ENCODE data around the gene ARFIP1. TPM values are rescaled to one million over a fixed set of nuclear protein-coding genes. Genes with fewer than 3 reads are reported as not detected.

The ARFIP1 gene
- total RNA-seq, 3 donors from 2014 or later (not counting 1 experiment from before 2014, with no cell fraction given): 13.7 to 20.6 (median 14.6) TPM

DNA sequence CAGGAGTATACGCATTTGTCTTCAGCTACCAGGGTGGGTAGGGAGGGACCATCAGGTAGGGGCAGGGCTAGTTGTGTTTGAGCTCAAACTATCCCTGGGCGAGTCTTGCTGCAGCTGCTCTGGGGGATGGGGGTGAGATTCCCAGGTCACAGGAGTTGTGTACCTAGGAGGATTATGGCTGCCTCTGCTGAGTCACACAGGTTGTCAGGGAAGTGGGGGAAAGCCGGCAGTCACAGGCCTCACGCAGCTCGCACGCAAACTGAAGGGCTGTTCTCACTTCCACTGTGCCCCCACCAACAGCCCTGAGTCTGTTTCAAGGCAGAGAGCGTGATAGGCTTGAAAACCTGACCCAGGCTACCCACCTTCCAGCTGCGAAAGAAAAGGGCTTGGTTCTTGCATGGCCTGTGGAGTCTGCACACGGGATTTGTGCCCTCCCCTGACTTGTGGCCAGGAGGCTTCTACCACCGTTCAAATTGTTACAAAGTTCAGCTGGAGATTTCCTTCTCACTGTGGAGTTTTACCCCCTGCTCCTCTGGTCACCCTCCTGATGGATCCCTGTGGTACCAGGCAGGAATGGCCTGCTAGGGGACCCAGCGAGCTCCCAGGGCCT, 63.8 kb downstream of the ARFIP1 start:
- no peaks in the 10 kb centered on the region for H3K27me3 Mint-ChIP-seq (ENCODE audit: low read depth in 2 of 2)
- H3K9me3 Mint-ChIP-seq: no peaks in the 10 kb centered on the region
- H3K27me3 ChIP-seq (ENCODE audit: control insufficient read depth, insufficient read depth, low read length): no peaks in the 10 kb centered on the region

DNA sequence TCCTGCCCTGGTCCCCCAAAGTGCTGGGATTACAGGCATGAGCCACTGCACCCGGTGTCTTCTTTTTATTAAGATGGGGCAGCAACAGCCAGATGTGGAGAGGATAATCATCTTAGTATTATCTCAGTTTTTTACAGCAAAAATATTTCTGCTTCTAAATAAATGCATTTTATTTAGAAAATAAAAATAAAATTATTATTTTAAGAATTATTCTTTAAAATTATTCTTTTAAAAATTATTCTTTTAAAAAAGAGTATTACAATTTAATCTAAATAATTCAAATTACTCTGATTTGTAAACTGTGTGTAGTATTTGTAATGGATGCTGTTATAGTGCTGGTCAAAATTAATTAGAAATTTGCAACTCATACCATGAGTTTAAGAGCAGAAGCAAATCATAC, 67.6 kb downstream of the ARFIP1 start:
- H3K4me3 ChIP-seq (ENCODE audit: low read length): no peak overlapping the region
- H3K9me3 Mint-ChIP-seq: no peaks in the 10 kb centered on the region
- H3K27ac Mint-ChIP-seq: no peak overlapping the region
- TF ChIP-seq, protein P1, sequence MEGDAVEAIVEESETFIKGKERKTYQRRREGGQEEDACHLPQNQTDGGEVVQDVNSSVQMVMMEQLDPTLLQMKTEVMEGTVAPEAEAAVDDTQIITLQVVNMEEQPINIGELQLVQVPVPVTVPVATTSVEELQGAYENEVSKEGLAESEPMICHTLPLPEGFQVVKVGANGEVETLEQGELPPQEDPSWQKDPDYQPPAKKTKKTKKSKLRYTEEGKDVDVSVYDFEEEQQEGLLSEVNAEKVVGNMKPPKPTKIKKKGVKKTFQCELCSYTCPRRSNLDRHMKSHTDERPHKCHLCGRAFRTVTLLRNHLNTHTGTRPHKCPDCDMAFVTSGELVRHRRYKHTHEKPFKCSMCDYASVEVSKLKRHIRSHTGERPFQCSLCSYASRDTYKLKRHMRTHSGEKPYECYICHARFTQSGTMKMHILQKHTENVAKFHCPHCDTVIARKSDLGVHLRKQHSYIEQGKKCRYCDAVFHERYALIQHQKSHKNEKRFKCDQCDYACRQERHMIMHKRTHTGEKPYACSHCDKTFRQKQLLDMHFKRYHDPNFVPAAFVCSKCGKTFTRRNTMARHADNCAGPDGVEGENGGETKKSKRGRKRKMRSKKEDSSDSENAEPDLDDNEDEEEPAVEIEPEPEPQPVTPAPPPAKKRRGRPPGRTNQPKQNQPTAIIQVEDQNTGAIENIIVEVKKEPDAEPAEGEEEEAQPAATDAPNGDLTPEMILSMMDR (IDR thresholded peaks at IDR 0.05): no peak
- intact Hi-C loops (cut with micrococcal nuclease): no loop called here
- no peaks in the 10 kb centered on the region for H3K9me3 ChIP-seq (ENCODE audit: control insufficient read depth, insufficient read depth, low read length)
- no peak overlapping the region for H3K4me3 Mint-ChIP-seq
- H3K27ac ChIP-seq (ENCODE audit: low read length): no peak overlapping the region
- peaks cover 3% of the 10 kb centered on the region for H3K4me1 ChIP-seq (ENCODE audit: control insufficient read depth, insufficient read depth, low read length)
- ATAC-seq (no peak), DNase-seq (no peak)
- no CpG with 5 or more reads among the region's 1 CpG for WGBS (ENCODE audit: insufficient coverage)
- H3K27me3 Mint-ChIP-seq (ENCODE audit: low read depth in 2 of 2): no peaks in the 10 kb centered on the region
- H3K36me3 Mint-ChIP-seq: peaks cover 7% of the 10 kb centered on the region
- H3K36me3 ChIP-seq (ENCODE audit: control insufficient read depth, insufficient read depth, low read length): no peaks in the 10 kb centered on the region
- peaks cover 14 to 23% of the 10 kb centered on the region in 2 donors for H3K4me1 Mint-ChIP-seq
- H3K27me3 ChIP-seq (ENCODE audit: control insufficient read depth, insufficient read depth, low read length): no peaks in the 10 kb centered on the region

More for the DNA sequence above, 63.8 kb downstream of the ARFIP1 start:
- Histone ChIP-seq H3K4me1 (ENCODE audit: control insufficient read depth, insufficient read depth, low read length) (peaks cover 3% of the 10 kb centered on the region), H3K36me3 (ENCODE audit: control insufficient read depth, insufficient read depth, low read length) (no peaks in the 10 kb centered on the region), H3K9me3 (ENCODE audit: control insufficient read depth, insufficient read depth, low read length) (peaks cover 4% of the 10 kb centered on the region), H3K4me3 (ENCODE audit: low read length) (no peak overlapping the region), H3K27ac (ENCODE audit: low read length) (no peak overlapping the region)
- intact Hi-C loops (cut with micrococcal nuclease): no loop called here
- ATAC-seq (no peak), DNase-seq (no peak)
- no peak overlapping the region for H3K4me3 Mint-ChIP-seq
- peaks cover 15% of the 10 kb centered on the region for H3K36me3 Mint-ChIP-seq
- 82% methylated on average over 11 of the region's 11 CpGs for WGBS (ENCODE audit: insufficient coverage)
- H3K27ac Mint-ChIP-seq: no peak overlapping the region
- TF ChIP-seq, protein P1 (IDR thresholded peaks at IDR 0.05): no peak
- H3K4me1 Mint-ChIP-seq: peaks cover 21% of the 10 kb centered on the region in 2 donors

DNA sequence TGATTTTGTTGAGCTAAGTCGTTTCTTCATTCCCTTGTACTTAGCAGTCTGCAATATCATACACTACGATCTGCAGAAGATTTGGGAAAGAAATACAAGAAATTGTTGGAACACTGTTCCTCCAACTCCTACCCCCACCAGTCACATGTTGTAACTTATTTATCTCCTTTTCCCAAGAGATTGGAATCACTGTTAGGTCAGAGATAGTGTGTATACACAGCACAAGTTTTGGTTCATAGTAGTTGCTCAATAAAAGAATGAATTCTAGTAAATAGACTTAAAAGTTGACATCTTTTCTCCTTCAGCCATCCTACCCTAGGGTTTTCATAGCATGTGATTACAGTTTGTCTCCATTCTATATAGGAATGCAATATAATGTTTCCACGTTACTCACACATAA, 68.8 kb downstream of the ARFIP1 start:
- no peak overlapping the region for H3K4me3 Mint-ChIP-seq
- peaks cover 2 to 8% of the 10 kb centered on the region in 2 donors for H3K9me3 Mint-ChIP-seq
- DNase-seq (no peak), ATAC-seq (no peak)
- Histone ChIP-seq H3K27ac (ENCODE audit: low read length) (no peak overlapping the region), H3K27me3 (ENCODE audit: control insufficient read depth, insufficient read depth, low read length) (no peaks in the 10 kb centered on the region), H3K4me3 (ENCODE audit: low read length) (no peak overlapping the region), H3K9me3 (ENCODE audit: control insufficient read depth, insufficient read depth, low read length) (peaks cover under 1% of the 10 kb centered on the region), H3K4me1 (ENCODE audit: control insufficient read depth, insufficient read depth, low read length) (peaks cover 3% of the 10 kb centered on the region), H3K36me3 (ENCODE audit: control insufficient read depth, insufficient read depth, low read length) (no peaks in the 10 kb centered on the region)
- H3K27ac Mint-ChIP-seq: no peak overlapping the region
- H3K36me3 Mint-ChIP-seq: peaks cover 9% of the 10 kb centered on the region
- peaks cover 14 to 23% of the 10 kb centered on the region in 2 donors for H3K4me1 Mint-ChIP-seq
- TF ChIP-seq, protein P1 (IDR thresholded peaks at IDR 0.05): no peak
- no peaks in the 10 kb centered on the region for H3K27me3 Mint-ChIP-seq (ENCODE audit: low read depth in 2 of 2)
- intact Hi-C loops (cut with micrococcal nuclease): no loop called here
- WGBS (ENCODE audit: insufficient coverage): 86% methylated on average over 1 of the region's 3 CpGs

DNA sequence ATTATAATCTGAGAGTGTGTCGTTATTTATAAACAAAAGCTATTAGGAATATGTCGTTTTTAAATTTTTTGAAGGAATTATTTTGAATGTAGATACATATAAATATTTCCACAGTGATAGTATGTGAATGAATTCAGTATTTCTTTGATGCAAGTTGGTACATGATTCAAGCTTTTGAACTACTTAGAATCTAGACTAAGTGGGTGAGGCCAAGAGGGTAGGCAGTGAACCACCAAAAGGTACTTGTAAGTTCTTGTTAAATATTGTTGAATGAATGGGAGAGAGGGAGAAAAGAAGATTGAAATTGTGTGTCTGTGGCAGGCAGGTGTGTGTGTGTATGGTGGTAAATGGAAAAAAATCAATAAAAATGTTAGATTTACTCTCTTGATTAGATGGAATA, 69.6 kb downstream of the ARFIP1 start:
- Histone ChIP-seq H3K4me1 (ENCODE audit: control insufficient read depth, insufficient read depth, low read length) (peaks cover 3% of the 10 kb centered on the region), H3K36me3 (ENCODE audit: control insufficient read depth, insufficient read depth, low read length) (no peaks in the 10 kb centered on the region), H3K4me3 (ENCODE audit: low read length) (no peak overlapping the region), H3K27ac (ENCODE audit: low read length) (no peak overlapping the region), H3K27me3 (ENCODE audit: control insufficient read depth, insufficient read depth, low read length) (no peaks in the 10 kb centered on the region), H3K9me3 (ENCODE audit: control insufficient read depth, insufficient read depth, low read length) (peaks cover 7% of the 10 kb centered on the region)
- H3K4me3 Mint-ChIP-seq: no peak overlapping the region
- ATAC-seq (no peak), DNase-seq (no peak)
- peaks cover 2 to 12% of the 10 kb centered on the region in 2 donors for H3K9me3 Mint-ChIP-seq
- H3K36me3 Mint-ChIP-seq: peaks cover 17% of the 10 kb centered on the region
- peaks cover 14 to 23% of the 10 kb centered on the region in 2 donors for H3K4me1 Mint-ChIP-seq
- WGBS (ENCODE audit: insufficient coverage): no CpG with 5 or more reads among the region's 2 CpGs
- intact Hi-C loops (cut with micrococcal nuclease): no loop called here
- H3K27me3 Mint-ChIP-seq (ENCODE audit: low read depth in 2 of 2): no peaks in the 10 kb centered on the region
- peak overlapping the region in 1 of 2 donors; percentile 68 for H3K27ac Mint-ChIP-seq
- TF ChIP-seq, protein P1 (IDR thresholded peaks at IDR 0.05): no peak

All from natural killer cell (primary cell).